Lung microvascular endothelial cell (primary cell): ENCODE results near the gene TBL2. TPM values are rescaled to one million over a fixed set of nuclear protein-coding genes. Genes with fewer than 3 reads are reported as not detected.
"Not testable (repeated sequence)": the region's sequence is repeated elsewhere in the genome, so short reads cannot be mapped to it uniquely, and the experiment has no call there.

Source experiments
- DNase-seq, 2 donors: peaks; one replicate each; pipeline versions ENCODE4 v3.0.0 to v3.0.0-alpha.2; 2010; ENCODE audit warnings: low read depth in 2 of 2
- total RNA-seq: library from RNA; depleted of rRNA; stranded (reverse); fragments of >200 nt; gene quantifications from 2 replicates; pipeline ENCODE4 v1.2.1, GENCODE V29; 2014

TBL2 gene
- total RNA-seq, 1 donor from 2014 or later: 40.7 TPM

- DNase-seq: peak; percentile 28 to 55
Observed at GRCh38 chr7:73606801-73607691, 28.7 kb upstream of the TBL2 start.

DNA sequence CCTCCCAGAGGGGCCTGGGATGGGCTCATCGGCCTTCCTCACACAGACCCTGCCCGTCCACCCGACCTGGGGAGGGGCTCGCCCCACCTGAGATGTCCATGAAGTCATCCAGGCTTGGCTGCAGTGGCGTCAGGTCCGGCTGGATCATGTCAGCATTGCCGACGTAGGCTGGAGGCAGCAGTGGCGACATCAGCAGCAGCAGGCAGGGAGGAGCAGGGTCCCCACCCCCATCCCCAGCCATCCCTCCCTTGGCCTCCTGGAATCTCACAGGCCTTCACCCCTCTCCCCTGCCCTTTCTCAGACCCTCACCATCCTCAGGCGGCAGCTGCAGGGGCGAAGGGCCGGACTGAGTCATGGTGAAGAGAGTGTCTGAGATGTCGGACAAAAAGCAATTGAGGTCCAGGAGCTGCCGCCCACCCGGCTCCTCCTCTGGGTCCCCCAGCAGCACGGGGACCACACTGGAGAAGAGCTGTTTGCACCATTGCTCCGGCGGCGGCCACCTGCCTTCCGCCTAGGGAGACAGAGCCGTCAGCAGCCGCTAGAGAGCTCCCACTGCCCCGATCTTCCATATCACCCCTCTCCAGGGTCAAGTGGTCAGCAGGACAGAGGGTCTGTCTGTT is 27.3 kb upstream of the TBL2 start:
- no peak for DNase-seq

DNA sequence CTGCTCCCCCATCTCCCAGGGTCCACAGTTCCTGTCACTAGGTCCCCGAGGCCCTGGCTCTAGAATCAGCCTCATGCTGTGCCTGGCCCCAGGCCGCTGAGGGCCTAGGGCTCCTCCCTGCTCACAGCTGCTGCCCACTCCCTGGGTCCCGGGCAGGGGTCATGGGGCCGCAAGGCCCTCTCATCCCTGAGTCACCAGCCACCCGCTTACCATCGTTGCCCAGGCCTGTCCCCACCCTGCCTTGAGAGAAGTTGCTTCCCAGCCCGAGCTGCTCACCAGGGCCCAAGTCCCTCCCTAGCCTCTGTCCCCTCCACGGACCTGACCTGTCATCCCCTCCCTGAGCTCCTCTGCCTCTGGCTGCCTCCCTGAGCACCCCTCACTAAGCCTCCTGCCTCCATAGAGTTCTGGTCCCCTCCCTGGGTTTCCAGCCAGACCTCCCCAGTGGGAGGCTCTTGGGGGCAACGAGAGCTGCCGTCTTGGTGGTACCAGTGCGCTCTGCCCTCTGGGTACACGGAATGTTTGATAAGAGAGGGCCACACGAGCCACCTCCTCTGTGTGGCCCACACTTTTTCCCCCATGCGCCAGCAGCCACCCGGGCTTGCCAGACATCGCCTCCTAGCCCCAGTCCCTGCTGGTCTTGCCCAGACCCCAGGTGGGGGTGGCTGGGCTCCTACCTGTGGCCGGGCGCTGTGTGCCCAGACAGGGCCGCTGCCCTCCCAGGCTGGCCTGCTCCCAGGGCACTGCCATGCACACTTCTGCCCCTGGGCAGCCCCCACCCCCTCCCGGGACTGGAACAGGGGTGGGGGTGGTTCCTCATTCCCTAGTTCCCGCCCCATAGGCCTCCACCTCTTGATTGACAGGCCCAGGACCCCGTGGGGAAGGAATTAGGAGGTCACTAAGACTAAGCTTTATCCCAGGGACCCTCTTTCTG is 24.6 kb upstream of the TBL2 start:
- no peak for DNase-seq

DNA sequence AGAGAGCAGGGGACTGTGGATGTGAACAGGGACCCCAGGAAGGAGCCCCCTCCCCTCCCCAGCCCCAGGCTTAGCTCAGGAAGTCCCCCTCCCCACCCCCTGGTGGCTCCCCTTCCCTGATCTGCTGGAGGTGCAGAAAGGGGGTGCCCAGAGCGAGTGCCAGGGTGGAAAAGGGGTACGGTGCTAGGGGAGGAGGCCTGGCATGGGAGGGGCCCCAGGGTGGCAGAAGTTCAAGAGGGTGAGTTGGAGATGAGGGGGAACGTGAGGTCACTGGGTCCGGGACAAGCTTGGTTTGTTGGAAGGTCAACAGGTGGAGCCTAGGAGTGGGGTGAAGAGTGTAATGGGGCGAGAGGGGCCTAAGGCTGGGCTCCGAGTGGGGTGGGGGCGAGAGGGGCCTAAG is 21.5 kb upstream of the TBL2 start:
- no peak for DNase-seq

DNA sequence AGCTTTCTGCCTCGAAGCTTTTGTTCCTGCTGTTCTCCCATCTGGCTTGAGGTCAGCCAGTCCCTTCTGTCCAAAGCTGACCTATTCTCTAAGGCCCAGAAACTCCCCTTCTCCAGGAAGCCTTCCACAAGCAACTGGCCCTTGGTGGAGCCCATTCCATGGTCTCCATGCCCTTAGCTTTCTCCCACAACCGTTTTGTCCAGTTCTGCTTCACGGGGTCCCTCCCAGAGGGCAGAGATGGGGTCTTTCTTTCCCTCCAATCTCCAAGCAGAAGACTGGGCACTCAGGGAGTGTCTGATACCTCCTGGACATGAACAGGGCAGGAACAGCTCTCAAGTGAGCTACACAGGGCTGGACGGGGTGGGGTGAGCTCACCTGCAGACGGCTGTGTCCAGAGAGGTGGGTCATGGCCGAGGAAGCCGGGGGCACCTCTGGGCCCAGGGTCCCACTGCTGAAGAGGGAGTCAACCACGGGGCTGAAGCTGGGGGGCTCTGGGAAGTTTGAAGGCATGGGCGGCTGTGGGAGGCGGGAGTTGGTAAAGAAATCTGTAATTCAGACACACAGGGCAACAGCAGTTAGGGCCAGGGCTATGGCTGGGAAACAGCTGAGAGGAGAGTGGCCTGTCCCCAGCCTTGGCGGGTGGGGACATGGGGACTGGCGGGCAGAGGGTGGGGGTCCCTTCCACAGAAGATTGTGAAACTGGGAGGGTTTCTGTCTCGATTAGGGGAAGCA is 20.9 kb upstream of the TBL2 start:
- no peak for DNase-seq

- no peak for DNase-seq
Observed at GRCh38 chr7:73597978-73598782, 19.8 kb upstream of the TBL2 start.

- no peak for DNase-seq
Observed at GRCh38 chr7:73596191-73597065, 18.0 kb upstream of the TBL2 start.

DNA sequence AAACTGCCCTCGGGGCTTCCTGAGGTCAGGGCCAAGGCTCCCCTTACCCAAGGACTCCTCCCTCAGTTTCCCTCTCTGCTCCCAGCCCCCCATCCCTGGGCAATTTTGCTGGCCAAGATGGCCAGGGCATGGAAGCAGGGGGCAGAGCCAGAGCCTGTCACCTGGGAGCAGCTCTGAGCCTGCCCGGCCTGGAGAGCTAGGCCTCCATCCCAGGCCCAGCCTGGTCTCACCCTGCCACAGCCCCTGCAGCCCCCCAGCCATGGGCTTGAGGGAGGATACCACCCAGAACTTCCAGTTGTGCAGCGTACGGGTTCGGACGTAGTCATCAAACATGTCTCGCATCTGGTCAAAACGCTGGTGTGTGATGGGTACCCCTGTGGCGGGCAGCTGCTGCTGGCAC is 17.0 kb upstream of the TBL2 start:
- DNase-seq: no peak

DNA sequence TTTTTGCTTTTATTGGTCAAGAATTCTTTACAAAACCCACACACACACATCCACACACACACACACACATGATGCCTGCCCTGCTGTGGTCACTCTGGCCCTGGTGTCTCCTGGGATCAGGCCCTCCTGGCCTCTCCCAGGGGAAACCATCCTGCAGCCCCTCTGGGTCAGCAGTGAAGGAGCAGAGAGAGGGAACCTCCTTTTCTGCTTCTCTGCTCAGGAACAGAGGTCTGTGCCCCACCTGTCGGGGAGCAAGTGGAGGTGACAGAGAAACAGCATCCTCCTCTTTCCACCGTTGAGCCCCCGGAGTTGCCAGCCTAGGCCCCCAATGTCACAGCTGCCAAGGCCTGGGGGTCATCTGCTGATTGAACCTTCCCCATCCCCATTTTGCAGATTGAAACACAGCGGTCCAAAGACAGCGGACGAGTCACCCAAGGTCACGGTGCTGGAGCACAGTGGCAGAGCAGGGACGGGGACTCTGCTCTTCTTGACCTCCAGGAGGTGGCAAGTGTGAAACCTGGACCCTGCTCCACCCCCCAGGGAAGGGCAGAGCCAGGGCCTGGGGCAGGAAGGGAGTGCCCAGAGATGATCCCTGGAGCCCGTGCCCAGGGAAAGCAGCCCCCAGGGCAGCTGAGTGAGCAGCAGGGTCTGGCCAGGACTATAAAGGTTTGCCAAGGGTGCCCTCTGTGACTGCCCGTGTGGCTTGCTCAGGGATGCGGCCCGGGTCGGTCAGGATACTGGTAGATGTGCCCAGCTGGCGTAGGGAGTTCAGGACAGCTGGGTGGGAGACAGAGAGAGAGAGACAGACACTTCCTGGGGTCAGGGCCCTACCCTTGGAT is 15.0 kb upstream of the TBL2 start:
- DNase-seq: no peak

DNA sequence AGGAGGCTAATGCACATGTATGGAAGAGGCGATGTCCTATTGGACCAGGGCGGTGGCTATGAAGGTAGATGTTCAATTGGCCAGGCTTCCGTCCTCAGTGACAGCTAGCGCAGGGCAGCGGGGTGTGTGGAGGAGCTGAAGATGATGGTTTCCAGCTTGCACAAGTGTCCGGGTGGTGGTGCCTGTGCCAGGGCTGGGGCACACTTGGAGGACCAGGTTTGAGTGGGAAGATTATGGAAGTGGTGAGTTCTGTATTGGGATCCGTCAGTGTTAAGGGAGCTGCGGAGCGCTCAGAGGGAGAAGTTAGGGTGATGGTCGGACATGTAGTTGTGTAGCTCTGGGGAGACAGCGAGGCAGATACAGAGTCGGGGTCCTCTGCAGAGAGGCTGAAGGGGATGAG is 8.5 kb upstream of the TBL2 start:
- no peak for DNase-seq

DNA sequence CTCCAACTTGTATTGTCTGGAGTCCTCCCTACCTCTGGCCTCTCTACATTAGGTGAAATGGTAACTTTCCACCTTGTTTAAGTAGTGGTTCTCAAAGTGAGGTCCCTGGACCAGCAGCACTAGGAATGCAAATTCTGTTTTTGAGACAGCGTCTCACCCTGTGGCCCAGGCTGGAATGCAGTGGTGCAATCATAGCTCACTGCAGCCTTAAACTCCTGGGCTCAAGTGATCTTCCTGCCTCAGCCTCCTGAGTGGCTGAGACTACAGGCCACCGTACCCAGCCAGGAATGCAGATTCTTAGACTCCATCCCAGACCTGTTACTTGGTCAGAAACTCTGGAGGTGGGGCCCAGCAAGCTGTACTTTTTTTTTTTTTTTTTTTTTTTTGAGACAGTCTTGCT is 6.8 kb upstream of the TBL2 start:
- no peak for DNase-seq

- DNase-seq: no peak
Observed at GRCh38 chr7:73582664-73583202, 4.4 kb upstream of the TBL2 start.

- not testable (repeated sequence) for DNase-seq
Observed at GRCh38 chr7:73581006-73581405, 2.6 kb upstream of the TBL2 start.

DNA sequence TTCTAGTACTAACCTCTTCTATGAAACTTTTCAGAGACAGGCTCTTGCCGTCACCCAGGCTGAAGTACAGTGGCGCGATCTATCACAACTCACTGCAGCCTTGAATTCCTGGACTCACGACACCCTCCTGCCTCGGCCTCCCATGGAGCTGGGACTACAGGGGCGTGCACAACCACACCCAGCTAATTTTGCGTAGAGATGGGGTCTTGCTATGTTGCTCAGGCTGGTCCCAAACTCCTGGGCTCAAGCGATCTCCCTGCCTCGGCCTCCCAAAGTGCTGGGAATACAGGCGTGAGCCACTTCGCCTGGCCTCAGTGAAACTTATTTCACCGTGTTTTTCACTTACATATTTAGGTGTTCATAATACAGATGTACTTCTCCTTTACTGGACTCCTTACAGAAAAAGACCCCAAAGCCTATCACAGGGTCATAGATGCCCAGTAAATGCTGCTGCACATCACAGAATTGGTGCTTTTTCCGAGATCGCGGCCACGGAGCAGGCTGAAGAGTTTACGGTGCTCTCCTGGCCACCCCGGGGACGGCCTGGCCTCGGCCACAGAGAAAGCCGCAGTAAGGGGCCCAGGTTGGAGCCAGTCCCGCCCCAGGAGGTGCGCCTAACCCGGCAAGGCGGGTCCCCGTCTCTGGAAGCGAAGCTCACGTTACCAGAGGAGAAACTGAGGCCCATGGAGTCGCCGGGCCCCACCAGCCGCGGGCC is 595 bp downstream of the TBL2 start:
- peak; percentile 23 to 35 for DNase-seq

DNA sequence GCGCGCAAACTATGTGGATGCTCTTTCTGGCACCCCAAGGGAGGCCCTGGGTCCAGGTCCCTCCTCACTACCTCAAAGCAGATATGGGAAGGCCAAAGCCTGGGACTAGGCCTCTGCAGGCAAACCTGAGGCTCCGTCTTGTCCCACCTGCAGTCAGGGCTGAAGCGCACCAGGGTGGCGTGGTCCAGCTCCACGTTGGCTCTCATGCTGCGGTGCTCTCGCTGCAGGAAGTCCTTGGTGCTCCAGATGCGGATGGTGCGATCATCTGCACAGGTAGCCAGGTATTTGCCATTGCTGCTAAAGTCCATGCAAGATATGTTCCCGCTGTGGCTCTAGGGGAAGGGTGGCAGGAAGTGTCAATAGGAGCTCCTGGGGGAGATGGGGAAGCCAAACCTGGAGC is 4.6 kb downstream of the TBL2 start:
- no peak for DNase-seq

GRCh38 chr7:73573276-73573675 is 5.1 kb downstream of the TBL2 start:
- DNase-seq: no peak

DNA sequence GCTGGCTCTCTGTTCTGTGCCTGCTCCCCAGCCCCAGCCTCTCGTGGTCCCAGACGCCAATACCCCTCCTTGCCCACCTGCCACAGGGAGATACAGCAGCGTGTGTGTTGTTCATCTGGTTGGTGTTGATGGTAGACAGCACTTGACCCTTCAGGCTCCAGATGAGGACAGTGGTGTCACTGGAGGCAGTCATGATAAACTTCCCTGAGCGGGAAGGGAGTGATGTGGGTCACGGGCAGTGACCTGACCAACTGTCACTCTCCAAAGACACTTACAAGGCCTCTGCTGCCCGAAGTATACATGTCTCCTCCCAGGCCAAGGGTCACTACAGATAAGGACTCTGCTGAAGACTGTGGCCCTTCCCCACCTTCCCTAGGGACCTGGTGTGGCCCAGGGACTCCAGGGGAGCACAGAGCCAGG is 5.6 kb downstream of the TBL2 start:
- DNase-seq: no peak

- no peak for DNase-seq
Observed at GRCh38 chr7:73570977-73571376, 7.4 kb downstream of the TBL2 start.
